NCI-H82 (cell line): ENCODE data around the gene PLEKHM3.
A peak's percentile ranks its signal among the peaks of the same experiment; 100 is the strongest.
"Not testable (repeated sequence)": the region's sequence is repeated elsewhere in the genome, so short reads cannot be mapped to it uniquely, and the experiment has no call there.

ENCODE experiments used
- DNase-seq: peaks from one replicate; lab custom pipeline; 2025; lab: John Stamatoyannopoulos, UW

The PLEKHM3 gene

DNA sequence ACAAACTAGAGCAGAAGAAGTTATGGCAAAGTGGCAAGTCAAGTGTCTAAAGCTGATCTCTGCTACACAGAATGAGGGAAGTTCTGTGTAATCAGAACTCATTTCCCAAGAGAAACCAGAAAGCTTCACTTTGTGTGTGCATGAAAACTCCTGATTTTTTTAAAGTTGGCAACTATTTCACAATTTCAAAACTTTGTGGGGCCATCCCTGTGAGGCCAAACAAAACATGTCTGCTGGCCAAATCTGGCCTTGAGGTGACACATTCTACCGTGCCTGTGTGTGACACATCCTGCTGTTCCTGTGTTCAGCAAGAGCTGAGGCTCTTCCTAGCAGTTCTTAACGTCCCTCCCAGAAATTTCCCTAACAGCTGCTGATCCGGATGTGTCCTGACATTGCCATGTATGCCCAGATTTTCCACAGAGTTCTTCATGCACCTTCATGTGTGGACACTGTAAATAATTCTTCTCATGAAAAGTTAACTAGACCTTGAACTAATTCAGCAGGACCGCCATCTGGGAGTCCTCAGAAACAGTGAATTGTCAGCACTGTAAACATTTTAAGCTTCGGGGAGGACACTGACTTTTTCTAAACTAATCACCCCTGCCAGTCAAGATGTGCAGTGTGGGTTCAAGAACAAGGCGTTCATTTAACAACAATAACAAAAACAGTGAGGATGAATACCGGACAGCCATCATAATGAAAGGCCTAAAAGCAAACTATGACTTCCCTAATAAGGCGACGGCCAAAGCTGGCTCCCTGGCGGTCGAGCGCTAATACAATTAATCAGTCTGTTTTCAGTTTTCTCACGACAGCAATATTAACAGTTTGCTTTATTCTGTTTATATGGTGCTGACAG is 99.0 kb downstream of the PLEKHM3 start:
- no peak for DNase-seq

DNA sequence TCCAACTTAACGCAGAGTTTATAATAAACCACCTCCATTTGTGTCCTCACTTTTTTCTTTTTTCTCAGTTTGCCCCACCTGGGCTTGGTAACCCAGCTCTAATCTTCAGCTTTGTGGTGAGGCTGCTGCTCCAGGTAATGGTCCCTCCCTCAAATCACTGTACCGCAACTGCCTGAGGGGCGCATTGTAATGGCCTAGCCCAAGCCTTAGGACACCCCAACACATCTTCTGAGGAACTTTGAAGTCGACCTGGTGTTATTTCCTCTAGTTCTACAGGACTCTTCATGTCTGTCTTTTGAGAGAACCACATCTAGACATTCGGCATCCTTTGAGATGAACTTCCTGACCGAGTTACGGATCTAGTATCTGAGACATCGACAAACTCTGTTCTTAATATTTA is 99.7 kb downstream of the PLEKHM3 start:
- no peak for DNase-seq

DNA sequence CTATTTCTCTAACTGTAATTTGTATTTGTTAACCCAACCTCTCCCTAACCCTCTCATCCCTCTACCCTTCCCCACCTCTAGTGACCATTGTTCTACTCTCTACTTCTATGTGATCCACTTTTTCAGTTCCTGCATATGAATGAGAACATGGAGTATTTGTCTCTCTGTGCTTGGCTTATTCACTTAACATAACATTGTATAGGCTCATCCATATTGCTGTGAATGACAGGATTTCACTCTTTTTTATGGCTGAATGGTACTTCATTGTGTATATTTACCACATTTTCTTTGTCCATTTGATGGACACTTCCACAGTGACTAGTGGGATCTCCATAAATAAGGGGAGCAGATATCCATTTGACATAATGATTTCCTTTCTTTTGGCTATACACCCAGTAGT is 103.7 kb downstream of the PLEKHM3 start:
- DNase-seq: no peak

DNA sequence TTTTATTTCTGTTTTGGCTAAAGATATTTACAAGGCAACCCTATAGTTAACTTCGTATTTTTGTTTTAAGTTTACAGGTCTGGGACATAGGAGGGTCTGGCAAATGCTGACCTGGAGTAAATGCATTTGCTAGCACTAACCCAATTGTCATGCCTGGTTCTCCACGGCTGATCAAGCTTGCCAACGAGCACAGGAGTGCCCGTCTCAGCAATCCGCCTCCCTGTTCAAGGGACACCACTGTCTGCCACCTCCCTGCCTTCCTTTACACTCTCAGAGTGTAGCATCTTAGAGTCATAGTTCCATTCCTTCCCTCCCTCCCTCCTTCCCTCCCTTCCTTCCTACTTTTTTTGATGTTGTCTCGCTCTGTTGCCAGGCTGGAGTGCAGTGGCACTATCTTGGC is 104.6 kb downstream of the PLEKHM3 start:
- no peak for DNase-seq

DNA sequence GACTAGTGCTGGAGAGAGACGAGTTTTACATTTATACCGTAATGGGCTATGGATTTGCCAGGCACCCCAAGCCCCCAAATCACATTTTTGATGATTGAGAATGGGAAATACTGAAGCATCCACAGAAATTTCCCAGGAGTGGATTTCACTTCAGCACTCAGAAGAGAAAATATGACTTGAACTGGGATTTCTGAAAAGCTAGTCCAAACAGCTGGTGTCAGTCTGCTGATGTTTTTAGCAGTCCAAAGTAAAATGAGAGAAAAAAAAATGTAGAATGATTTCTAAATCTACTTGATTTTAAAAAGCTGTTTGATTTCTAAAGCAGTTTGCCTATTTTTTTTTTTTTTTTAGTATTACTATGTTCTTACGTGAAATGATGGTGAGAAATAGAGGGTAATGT is 105.0 kb downstream of the PLEKHM3 start:
- DNase-seq: no peak

DNA sequence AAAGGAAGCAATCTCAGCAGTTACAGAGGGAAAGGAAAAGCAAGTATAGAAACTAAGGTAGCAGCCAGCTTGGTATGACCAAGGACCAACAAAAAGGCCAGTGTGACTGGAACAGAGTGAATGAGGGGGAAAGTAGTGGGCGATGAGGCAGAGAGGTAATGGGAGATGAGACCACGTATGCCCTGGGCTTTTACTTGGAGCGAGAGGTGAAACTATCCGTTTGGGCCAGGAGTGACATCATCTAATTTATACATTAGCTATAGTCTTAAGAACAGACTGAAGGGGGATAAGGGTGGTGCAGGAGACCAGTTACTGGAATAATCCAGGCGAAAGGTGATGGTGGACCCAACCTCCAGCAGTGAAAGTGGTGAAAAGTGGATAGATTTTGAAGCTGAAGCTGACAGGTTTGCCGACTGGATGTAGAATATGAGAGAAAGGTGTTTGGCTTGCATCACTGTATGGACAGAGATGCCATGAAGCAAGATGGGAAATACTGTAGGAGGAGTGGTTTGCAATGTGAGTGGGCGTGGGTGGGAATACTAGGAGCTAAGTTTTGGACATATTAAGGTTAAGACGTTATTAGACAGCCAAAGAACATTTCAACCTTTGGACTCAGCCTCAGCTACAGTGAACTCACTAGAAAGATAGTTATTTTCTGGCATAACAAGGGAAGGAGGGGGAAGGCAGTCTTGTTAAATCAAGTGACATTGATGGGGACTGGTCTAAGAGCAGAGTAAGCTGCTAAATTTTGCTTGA is 106.0 kb downstream of the PLEKHM3 start:
- DNase-seq: no peak

DNA sequence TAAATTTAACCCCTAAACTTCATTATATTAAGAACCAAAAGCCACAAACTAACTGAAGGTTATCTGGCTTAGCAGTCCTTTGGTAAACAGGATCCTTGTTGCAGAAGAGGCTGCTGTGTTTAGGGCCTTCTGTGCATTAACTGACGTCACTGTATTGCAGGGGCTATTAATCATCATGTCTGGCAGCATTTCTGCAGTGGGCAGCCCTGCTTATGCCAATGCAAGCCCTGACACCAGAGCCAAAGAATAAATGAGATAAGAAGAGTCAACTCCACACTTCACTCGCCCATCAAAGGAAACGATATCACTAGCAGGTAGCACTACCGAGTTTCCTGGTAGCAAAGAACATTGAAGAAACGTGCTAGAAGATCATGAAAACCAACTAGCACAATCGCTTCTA is 110.6 kb downstream of the PLEKHM3 start:
- peak; percentile 13 for DNase-seq

DNA sequence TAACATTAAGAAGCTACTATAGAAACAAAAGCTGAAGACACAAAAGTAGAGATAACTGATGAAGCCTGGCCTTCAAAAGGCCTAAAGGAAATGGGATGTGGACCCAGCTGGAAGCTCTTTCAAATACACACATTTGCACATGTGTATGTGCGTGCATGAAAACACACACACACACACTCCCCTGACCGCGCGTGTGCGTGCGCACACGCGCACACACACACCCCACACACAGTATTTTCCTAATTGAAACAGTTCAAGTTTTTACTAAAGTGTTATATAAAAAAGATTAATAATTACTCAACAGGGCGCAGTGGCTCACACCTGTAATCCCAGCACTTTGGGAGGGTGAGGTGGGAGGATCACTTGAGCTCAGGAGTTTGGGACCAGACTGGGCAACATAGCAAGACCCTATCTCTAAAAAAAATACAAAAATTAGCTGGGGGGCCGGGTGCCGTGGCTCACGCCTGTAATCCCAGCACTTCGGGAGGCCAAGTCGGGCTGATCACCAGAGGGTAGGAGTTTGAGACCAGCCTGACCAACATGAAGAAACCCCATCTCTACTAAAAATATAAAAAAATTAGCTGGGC is 111.5 kb downstream of the PLEKHM3 start:
- DNase-seq: no peak

DNA sequence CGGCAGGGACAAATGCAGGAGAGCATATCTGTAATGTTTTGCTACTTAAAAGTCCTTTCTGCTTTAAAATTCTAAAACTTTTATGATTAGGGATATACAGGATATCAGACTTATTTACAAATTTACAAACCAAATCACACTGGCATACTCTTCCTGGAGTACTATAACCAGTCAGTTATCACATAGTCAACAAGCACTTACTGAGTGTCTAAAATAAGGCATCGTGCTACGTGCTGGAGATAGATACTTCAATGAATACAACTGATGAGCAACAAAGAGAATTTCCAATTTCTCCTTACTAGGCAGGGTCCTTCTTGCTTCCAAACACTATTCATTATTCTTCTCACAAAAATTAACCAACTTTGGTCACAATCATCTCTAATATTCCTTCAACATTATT is 113.5 kb downstream of the PLEKHM3 start:
- no peak for DNase-seq

DNA sequence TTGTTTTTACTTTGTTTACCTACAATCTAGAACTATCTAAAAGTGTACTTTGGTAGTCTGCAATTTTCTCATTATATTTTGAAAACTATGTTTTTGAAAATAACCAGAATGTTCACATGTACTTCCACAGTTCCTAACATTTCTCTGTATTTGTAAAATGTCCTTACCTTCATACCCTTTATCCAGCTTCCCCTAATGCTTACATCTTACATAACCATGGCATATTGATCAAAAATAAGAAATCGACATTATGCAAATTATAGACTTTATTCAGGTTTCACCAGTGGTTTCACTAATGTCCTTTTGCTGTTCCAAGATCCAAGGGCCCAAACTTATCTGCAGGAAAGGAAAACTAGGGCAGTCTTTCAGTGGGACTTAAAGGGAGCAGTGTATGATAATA is 114.1 kb downstream of the PLEKHM3 start:
- no peak for DNase-seq

DNA sequence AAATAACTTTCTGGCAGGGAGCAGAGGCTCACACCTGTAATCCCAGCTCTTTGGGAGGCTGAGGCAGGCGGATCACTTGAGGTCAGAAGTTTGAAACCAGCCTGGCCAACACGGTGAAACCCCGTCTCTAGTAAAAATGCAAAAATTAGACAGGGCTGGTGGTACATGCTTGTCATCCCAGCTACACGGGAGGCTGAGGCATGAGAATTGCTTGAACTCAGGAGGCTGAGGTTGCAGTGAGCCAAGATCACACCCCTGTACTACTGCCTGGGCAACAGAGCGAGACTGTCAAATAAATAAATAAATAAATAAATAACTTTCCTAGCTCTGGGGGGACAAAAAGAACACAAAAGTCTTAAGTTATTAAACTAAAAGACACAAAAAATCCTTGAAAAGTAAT is 118.8 kb downstream of the PLEKHM3 start:
- DNase-seq: not testable (repeated sequence)

DNA sequence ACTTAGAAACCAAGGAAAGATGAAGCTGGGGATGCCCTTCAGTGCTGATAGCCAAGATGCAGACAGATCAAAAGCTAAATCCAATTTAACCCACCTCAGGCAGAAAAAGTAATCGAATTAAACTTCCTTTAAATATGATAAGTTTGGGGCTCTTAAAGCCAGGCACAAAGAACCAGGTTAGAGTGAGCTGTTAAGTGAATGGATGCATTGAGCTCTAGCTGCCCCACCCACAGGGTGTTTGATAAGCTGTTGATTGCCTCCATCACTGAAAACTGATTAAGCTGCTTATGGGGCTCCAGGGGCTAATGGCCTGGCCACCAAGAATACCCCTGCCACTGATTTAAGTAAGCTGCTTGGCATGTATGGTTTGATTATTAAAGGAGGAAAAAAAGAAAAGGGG is 119.8 kb downstream of the PLEKHM3 start:
- peak; percentile 100 for DNase-seq

DNA sequence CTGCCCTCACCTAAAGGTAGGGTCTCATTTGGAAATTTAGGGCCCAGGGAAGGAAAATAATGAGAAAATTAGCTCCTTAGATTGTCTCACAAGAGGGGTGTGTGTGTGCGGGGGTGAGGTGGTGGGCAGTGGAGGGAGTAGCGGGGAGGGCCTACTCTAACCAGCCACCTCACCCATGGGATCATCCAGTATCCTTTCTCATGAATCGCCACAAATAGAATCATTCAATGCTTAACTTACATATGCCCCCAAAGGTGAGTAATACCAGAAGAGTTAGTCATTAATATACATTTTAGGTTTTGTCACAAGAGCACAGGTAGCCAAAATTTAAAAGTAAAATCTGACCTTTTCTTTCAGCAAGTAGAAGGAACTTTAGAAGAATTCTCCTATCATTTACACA is 122.1 kb downstream of the PLEKHM3 start:
- no peak for DNase-seq

DNA sequence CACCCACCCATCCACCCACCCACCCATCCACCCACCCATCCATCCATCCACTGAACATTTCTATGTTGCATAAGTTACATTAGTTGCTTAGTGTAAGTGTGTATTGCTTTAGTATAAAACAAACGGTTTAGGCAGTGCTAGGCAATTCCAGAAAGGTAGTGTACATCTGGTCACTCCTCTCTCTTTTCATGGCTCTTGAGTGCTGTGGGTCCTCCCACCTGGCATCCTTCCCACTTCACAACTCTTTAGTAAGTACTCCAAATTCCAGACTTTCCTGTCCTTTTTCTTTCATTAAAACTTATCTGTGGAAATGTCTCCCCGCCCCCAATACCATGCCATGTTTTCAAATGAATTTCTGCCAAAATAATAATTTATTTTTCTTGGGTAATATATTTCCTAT is 122.5 kb downstream of the PLEKHM3 start:
- DNase-seq: no peak

DNA sequence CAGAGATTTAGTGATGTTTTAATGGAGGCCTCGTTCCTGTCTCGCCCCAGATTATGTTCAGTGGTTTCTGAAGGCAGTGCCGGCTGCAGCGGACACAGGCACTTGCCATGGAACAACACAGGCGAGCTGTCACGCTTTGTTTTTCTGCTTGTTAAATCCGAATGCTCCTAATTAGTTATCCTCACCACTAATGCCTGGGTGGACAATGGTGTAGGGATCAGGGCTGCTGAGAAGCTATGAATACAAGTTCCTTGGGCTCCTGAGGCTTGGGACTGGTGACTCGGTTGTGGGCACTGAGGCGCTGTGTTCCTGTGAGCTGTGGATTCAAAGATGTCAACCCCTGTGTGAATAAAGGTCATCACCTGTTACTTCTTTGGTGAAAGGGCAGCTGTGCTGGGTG is 123.5 kb downstream of the PLEKHM3 start:
- DNase-seq: peak; percentile 29

DNA sequence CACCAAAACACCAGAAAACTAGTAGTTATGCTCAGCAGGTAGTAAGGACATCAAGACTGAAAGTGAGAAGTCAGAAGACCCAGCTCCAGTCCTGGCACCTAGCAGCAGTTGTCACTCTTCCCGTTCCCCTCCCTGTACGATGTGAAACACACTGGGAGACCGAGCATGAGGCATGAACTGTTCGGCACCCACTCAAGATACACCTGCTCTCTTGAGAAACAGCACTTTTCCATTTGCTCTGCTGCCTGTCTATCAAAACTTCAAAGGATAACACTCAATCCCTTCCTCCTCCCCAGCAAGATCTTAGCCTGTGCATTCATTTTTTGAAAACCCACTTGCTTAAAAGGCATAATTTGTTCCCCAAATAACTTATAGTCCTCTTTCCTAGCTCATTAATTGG is 123.9 kb downstream of the PLEKHM3 start:
- no peak for DNase-seq

DNA sequence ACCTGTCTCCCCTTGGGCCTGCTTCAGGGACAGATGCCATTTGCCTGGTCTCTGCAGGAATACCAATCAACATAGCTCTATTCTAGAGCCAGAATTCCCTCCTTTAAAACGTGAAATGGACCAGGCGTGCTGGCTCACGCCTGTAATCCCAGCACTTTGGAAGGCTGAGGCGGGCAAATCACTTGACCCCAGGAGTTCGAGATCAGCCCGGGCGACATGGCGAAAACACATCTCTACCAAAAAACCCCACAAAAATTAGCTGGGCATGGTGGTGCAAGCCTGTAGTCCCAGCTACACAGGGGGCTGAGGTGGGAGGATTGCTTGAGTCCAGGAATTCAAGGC is 127.0 kb downstream of the PLEKHM3 start:
- DNase-seq: no peak

DNA sequence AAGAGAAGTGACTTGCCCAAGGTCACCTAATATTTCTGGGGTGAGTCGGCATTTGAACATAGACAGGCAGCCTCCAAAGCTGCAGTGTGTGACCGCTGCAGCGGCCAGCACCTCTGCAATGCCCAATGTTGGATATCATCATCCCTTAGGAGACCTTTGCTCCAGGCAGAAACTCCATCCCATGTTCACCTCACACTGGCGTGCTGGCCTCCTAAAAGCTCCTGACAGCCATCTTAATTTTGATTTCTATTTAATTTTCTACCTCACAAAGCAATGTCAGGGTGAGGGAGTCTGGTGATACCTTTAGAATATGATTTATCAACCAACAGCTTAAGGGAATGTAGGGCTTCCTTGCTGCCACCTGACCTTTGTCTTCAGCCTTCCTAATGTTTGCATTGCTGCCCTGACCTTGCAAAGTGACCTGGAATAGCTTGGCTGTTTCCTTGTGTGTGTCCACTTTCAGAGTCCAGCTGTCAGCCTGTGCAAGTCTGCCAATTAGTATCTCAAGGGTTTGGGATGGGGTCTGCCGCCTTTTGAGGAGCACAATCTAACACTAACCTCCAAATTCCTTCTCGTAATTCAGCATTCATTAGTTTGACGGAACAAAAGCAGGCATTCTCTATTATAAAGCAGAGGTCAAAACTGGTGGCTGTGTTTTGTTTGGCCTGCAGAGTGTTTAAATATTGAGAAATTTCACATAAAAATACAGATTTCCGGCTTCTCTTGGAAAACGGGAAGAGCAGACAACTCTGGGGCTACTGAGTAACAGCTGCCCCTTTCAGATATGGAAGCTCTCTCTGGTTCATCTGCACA is 127.6 kb downstream of the PLEKHM3 start:
- DNase-seq: no peak

DNA sequence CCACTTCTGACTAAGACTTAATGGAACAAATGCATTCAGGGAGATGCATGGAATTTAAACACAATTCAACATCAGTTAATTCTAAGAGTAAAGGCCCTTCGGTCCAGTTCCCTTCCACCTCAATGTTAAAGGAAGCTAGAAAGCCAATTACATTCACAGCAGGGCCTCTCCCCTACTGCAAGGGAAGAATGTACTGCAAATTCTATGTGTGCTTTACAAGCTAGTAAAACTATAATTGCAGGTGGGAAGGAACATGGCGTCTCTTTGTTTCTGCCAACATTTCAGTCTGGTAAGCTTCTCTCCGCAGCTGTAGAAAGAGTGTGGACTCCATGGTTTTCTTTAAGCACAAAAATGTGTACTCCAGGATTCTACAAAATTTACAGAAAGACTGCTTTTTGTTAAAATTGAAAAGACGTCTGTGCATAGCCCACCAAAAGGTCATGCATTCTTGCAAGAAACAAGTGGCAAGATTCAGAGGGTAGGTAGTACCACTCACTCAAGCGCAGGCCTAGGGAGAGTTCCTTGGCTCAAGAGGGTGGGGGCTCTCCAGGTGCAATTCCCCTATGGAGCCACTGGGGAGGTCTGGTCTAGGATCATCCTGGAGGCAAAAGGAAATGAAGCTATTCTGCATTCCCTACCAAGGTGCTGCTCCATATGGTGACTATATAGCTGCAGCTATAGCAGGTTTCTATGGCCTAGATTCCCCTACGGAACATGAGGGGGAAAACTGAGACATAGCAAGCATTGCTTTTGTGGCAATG is 128.6 kb downstream of the PLEKHM3 start:
- peak; percentile 69 for DNase-seq

DNA sequence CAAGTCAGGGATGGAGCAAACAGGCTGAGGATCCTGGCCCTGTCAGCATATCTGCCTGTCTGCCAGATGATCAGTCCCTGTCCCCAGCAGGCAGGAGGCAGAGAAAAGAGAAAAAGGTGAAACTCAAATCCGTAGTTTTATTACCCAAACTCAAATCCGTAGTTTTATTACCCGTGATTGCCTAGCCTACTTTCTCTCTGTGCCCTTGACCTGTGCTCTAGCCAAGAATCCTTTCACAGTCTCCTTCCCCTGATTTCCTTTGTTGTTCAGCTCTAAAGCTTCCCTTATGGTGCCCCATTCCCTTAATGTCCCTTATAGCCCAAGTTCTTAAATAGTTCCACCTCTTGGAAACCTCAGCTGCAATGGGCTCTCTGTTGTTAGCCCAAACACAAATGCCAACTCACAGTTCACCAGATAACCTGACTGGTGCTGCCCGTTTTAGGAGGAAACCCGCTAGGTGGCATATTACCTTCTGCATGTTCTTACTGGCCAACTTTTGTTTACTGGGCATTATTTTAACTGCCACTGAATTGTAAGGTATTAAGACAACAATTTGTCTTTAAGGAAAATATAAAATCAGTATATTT is 130.0 kb downstream of the PLEKHM3 start:
- no peak for DNase-seq

DNA sequence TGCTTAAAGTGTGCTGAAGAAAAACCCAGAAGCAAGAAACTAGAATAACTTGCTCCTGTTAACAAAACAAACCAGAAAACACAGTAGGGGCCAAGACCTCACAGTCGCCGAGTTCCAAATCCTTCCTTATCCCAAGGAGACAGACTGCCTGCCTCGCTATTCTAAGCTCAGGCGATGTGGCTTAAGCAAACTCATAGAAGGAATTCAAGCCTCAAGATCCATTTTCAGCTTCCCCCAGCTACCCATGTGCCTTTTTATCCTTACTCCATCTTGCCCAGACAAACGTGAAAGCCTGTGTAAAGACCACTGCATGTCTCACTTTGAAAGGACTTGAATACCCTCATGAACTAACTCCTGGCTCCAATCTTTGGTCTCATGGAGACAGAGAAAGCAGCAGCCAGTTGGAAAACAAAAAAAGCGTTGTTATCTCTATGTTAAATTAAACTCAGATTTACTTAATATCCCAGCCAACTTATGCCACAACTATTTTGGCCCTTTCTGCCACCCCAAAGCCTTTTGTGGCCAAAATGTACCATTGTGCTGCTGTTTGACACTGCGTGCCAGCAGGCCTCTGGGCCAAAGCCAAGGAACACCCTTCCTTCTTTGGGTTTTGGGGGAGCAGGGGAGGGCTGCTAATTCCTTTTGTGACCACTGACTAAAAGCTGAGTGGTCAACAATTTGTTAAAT is 132.5 kb downstream of the PLEKHM3 start:
- peak; percentile 55 for DNase-seq
